Measurements from ENCODE around the gene KLHL14.

DNA sequence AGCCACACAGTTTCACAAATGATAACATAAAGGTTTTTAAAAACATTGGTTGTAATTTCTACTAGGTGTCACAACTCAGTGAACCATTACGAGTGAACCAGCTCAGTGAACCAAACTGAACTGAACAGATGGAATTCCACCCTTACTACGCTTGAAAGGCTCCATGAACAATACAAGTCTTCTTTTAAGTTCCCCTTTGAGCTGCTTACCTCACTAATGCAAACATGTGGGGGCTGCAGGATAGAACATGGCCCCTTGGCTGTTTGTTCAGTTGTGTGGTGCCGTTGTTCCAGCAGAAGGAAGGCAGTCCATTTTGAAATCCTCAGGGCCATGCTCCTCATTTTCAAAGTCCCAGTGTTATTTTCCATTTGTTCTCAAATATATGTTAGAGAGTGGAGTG is 30.7 kb upstream of the KLHL14 start:
- TF ChIP-seq POLR2A (IDR thresholded peaks at IDR 0.05), result no peak
- TF ChIP-seq, protein P1, sequence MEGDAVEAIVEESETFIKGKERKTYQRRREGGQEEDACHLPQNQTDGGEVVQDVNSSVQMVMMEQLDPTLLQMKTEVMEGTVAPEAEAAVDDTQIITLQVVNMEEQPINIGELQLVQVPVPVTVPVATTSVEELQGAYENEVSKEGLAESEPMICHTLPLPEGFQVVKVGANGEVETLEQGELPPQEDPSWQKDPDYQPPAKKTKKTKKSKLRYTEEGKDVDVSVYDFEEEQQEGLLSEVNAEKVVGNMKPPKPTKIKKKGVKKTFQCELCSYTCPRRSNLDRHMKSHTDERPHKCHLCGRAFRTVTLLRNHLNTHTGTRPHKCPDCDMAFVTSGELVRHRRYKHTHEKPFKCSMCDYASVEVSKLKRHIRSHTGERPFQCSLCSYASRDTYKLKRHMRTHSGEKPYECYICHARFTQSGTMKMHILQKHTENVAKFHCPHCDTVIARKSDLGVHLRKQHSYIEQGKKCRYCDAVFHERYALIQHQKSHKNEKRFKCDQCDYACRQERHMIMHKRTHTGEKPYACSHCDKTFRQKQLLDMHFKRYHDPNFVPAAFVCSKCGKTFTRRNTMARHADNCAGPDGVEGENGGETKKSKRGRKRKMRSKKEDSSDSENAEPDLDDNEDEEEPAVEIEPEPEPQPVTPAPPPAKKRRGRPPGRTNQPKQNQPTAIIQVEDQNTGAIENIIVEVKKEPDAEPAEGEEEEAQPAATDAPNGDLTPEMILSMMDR (IDR thresholded peaks at IDR 0.05), result no peak
- no peak for TF ChIP-seq POLR2AphosphoS5 (IDR thresholded peaks at IDR 0.05)

Measured in breast epithelium (tissue), 3 donors.